NCI-H748 (cell line): ENCODE results near the gene AKIRIN2.
"Not testable (repeated sequence)": the region's sequence is repeated elsewhere in the genome, so short reads cannot be mapped to it uniquely, and the experiment has no call there.

Experiments used
- DNase-seq: peaks from one replicate; lab custom pipeline; 2025; ENCODE audit not compliant: unreplicated experiment; lab: John Stamatoyannopoulos, UW

The AKIRIN2 gene

DNA sequence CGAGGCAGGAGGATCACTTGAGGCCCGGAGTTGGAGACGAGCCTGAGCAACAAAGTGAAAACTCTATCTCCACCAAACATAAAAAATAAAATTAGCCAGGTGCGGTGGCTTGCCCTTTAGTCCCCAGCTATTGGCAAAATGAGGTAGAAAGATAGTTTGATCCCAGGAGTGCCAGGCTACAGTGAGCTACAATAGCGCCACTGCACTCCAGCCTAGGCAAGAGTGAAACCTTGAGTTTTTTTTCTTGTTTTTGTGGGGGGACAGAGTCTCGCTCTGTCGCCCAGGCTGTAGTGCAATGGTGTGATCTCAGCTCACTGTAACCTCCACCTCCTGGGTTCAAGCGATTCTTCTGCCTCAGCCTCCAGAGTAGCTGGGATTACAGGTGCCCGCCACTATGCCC lies 14.1 kb downstream of the AKIRIN2 start:
- not testable (repeated sequence) for DNase-seq

- DNase-seq: no peak
These were observed 14.7 kb downstream of the AKIRIN2 start for GRCh38 chr6:87687296-87687695.

GRCh38 chr6:87686636-87687205 lies 15.3 kb downstream of the AKIRIN2 start:
- not testable (repeated sequence) for DNase-seq

DNA sequence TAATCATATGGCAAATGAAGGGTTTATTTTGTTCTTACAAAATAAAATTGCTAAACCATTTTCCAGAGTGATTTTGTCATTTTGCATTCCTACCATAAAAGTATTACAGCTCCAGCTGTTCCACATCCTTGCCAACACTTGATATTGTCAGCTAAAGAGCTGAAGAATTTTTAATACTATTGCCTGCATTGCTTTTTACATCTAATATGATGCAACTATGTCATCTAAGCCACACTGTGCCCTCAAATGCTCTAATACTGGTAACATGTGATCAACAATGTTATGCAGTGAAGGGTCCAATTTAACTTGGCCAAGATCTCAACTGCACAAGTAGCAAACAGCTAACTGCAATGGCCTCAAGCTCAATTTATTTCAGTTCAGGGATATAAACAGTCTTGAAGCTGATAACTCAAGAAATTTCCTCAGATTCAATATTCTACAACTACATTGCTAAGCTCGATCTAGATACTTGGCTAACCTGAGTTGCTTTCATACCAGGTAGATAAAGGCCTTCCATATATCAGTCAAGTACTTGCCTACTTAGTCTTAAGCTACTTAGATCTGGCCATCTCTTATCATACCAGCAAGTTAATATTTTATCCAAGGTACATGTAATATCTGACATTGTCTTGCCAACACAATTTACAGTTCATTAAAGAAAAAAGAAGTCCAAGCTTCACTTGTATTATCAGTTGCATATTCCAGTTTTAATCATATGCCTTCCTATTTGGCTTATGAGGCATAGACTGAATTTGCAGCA lies 17.0 kb downstream of the AKIRIN2 start:
- no peak for DNase-seq

DNA sequence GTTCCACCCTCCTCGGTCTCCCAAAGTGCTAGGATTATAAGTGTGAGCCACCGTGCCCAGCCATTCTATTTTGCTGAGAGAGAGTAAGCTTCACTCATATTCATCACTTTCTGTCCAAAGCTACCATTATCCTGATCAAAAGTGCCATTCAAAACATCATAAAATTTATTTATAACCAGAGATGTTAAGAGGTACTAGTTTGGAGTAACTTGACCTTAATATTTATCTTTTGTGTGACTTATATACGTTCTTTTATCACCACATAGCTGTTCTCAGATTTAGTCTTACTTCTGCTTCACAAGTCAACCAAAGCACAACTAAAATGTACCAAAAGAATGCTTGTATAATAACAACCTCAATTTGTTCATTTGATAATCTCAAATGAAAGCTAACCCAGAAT lies 18.1 kb downstream of the AKIRIN2 start:
- DNase-seq: no peak

GRCh38 chr6:87682310-87682709 lies 19.7 kb downstream of the AKIRIN2 start:
- DNase-seq: no peak

DNA sequence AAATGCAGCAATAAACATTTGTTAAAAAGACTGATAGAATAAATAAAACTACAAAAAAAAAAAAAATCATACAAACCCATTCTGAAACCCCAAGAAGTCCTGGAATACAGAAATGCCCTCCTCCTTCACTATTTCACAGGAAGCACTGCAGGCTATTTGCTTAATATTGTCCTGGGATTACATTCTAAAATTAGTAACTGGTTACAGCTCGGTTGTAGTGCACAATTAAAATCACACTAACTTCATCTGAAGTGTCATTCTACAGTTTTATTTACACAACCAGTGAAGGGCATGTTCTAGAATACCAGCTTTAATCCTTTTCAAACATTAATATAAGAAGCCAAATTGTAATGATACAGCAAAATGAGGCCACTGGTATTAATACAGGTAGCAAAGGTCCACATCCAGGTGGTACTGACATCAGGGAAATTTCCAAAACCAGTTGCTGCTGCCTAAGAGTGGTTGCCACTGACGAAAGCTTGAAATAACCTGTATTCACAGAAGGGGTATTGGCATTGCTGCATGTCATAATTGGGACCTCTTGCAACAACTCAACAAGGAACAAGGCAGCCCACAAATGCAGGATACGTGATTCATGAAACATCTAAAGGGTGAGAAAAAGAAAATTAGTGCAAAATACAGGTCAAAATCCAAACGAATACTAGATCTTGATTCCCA lies 26.9 kb downstream of the AKIRIN2 start:
- DNase-seq: no peak

- no peak for DNase-seq
These were observed 27.7 kb downstream of the AKIRIN2 start for GRCh38 chr6:87674290-87674689.

DNA sequence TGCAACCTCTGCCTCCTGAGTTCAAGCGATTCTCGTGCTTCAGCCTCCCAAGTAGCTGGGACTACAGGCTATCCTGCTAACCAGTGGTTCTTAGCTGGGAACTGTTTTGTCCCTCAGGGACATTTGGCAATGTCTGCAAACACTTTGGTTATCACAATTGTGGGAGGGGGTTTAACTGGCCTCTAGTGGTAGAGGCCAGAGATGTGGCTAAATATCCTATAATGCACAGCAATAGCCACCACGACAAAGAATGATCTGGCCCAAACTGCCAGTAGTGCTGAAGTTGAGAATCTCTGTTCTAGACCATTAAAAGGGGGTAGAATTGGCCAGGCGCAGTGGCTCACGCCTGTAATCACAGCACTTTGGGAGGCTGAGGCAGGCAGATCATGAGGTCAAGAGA lies 28.8 kb downstream of the AKIRIN2 start:
- DNase-seq: no peak

GRCh38 chr6:87672641-87673040 lies 29.4 kb downstream of the AKIRIN2 start:
- DNase-seq: no peak

DNA sequence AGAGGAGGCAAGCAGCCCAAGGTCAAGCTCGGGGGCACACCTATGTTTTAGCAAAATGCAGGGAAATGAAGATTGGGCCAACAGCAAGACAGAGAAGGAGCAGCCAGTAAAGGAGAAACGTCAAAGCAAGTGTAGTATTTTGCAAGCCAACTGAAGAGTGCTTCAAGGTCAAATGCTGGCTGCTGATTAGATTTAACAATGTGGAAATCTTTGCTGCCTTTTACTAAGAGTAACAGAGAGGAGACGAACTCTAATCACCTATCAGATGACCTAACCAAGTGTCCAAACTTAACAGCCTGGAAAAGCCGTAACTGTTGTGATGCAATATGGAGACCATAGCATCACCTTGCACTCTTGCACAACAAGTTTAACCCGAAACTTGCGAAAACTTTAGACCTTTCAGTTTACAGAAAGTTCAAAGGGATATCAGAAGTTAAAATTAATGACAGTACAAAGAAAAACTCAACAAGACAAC lies 30.4 kb downstream of the AKIRIN2 start:
- DNase-seq: no peak

- no peak for DNase-seq
These were observed 31.3 kb downstream of the AKIRIN2 start for GRCh38 chr6:87670707-87671106.

- DNase-seq: no peak
These were observed 33.0 kb downstream of the AKIRIN2 start for GRCh38 chr6:87669051-87669450.

GRCh38 chr6:87668013-87668412 lies 34.0 kb downstream of the AKIRIN2 start:
- DNase-seq: no peak

GRCh38 chr6:87667032-87667431 lies 35.0 kb downstream of the AKIRIN2 start:
- DNase-seq: no peak

DNA sequence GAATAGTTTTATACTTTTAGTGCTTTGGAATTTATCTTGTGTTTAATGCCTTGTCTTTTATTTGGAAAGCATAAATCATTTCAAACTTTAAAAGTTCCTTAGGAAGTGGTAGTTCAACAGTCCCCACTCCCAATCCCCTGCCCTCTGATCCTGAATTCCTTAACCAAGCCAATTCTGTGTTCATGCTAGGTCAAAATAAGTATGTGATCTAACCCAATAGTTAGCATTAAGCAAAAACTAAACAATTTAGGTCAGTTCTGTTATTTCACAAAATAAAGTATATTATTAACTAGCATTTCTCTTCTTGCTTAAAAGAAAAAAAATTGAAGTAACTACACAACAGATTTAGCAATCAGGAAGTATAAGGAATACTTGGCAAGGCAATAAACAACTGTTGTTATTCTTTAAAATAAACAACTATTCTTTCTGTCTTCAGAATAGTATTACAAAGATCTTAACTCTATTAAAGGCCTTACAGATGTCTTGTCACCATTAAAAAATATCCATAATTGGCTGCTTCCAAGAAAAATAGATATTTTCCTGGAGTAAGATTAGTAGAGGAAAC lies 37.0 kb downstream of the AKIRIN2 start:
- DNase-seq: no peak

DNA sequence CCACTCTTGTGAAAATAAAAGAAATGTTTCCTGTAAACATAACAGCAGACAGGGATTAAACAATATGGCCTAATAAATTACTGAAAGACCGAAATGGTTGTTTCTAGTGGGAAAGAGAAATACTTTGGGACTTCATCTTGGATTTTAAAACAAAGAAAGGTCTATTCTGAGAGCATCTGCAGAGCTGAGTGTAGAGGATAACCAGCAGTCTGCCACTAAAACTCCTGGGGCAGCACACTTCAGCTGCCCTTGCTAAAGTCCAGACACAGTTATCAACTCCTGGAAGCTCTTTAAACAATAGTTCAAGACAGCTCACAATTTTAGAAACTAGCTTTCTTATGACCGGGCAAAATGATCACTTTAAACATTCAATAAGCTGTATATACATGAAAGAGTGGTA lies 38.6 kb downstream of the AKIRIN2 start:
- no peak for DNase-seq

DNA sequence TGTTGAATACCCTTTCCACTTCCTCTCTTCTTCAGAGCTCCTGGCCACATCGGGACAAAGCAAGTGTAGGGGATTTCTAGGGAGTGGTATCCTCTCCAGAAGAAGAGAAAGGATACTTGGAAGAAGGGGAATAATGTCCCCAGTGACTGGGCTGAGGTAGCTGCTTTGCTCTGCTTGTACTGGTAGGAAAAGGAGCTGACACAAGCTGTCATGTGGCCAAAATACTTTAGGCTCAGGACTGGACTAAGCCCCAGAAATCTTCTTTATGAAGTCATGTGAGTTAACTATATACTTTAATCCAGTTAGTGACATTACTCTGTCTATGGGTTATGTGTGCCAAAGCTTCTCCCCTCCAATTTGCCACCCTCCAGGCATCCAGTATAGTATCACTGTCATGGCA lies 40.5 kb downstream of the AKIRIN2 start:
- DNase-seq: no peak

DNA sequence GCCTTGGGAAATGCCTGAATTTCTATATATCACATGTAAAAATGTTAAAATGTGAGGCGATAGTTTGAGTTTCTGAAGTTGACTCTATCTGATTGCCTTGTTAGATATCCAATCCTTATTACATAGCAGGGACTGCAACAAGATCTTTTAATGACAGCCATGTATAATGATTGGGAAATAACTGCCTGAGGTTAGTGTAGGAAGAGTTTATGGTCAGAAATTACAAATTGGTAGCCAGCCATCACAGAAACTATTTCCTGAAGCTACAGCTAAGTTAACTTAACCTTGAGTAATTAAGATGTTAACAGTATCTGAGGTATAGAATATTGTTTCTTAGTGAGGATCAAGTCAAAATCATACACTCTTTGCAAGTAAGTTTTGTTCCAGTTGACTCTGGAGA lies 41.0 kb downstream of the AKIRIN2 start:
- no peak for DNase-seq

- DNase-seq: no peak
These were observed 41.7 kb downstream of the AKIRIN2 start for GRCh38 chr6:87660226-87660911.

DNA sequence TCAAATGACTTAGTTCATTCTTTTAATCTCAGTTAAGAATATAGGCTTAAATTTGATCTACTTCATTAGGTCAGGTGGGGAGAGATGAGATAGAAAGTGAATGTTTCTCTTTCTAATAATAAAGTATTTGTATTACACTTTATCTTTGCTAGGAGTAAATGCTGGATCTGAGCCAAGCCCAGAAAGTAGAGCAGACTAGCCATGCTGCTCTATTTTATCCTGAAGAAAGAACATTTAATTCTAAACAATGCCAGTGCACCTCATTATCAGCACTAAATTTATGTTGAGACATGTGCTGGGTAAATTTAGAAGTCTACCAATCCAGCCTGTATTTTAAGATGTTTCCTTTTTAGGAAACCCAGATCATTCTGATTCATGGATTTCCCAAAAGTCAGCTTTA lies 43.5 kb downstream of the AKIRIN2 start:
- DNase-seq: no peak
